Stomach (tissue), 4 donors: Measurements from ENCODE around the gene KRTAP5-3.

ENCODE experiments used
- EP300 ChIP-seq: sonication (generic); formaldehyde crosslinking; IDR thresholded peaks from one replicate; pipeline ENCODE4 v1.6.1; 2017; ENCODE audit warnings: antibody characterized with exemption
- POLR2A ChIP-seq, 4 donors: fragments of 450-650 bp; IDR thresholded peaks; one replicate each; pipeline ENCODE4 v1.6.1; 2016; ENCODE audit warnings: antibody characterized with exemption in 4 of 4, control low read depth in 2 of 4, mild to moderate bottlenecking in 1 of 4, moderate library complexity in 1 of 4
- POLR2AphosphoS5 ChIP-seq, 3 donors: sonication (generic); formaldehyde crosslinking; IDR thresholded peaks; one replicate each; pipeline ENCODE4 v1.6.1; 2016; ENCODE audit warnings: antibody characterized with exemption in 3 of 3
- TF ChIP-seq, protein P1 (sequence below), 7 experiments: fragments of 450-650 bp in 4 of 7; fragments of 200-600 bp in 3 of 7; sonication (generic) in 3 of 7; IDR thresholded peaks; one replicate each; pipeline ENCODE4 v1.5.1; 2016 to 2019; ENCODE audit warnings: antibody characterized with exemption in 7 of 7, control low read depth in 2 of 7, mild to moderate bottlenecking in 1 of 7

GRCh38 chr11:1633864-1634263 lies 25.6 kb upstream of the KRTAP5-3 start:
- TF ChIP-seq POLR2AphosphoS5 (IDR thresholded peaks at IDR 0.05) (no peak), POLR2A (IDR thresholded peaks at IDR 0.05) (no peak), EP300 (no peak)
- TF ChIP-seq, protein P1, sequence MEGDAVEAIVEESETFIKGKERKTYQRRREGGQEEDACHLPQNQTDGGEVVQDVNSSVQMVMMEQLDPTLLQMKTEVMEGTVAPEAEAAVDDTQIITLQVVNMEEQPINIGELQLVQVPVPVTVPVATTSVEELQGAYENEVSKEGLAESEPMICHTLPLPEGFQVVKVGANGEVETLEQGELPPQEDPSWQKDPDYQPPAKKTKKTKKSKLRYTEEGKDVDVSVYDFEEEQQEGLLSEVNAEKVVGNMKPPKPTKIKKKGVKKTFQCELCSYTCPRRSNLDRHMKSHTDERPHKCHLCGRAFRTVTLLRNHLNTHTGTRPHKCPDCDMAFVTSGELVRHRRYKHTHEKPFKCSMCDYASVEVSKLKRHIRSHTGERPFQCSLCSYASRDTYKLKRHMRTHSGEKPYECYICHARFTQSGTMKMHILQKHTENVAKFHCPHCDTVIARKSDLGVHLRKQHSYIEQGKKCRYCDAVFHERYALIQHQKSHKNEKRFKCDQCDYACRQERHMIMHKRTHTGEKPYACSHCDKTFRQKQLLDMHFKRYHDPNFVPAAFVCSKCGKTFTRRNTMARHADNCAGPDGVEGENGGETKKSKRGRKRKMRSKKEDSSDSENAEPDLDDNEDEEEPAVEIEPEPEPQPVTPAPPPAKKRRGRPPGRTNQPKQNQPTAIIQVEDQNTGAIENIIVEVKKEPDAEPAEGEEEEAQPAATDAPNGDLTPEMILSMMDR (IDR thresholded peaks at IDR 0.05), result no peak
